ENCODE results near the gene MMS19.

DNA sequence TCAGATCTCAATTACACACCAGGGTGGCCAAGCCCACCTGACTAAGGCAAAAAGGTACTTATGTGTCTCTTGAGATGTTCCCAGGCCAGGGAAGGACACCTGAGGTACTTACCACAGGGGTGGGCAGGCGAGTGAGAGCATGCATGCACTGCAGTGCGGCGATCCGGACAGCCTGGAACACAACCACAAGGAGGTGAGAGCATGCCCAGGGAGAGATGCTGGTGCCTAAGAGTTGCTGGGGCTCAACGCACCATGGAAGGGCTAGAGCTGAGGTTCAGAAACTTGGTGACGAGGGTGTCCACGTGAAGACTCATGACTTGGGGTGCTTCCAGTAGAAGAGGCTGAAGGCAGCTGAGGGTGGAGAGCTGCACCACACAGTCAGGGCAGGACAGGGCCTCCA is 39.1 kb downstream of the MMS19 start:
- TF ChIP-seq CTCF (IDR thresholded peaks at IDR 0.05; ENCODE audit: borderline replicate concordance, extremely low read depth, low read length, poor library complexity, severe bottlenecking) (no peak), EZH2 (IDR thresholded peaks at IDR 0.05; ENCODE audit: borderline replicate concordance, low read depth, low read length, severe bottlenecking) (no peak)

Measured in DND-41 (cell line).